Measurements from ENCODE around the gene HESX1. TPM values are rescaled to one million over a fixed set of nuclear protein-coding genes. Genes with fewer than 3 reads are reported as not detected.

Gene HESX1
- total RNA-seq, 2 experiments from 2014 or later: 0.90 to 1.3 TPM

DNA sequence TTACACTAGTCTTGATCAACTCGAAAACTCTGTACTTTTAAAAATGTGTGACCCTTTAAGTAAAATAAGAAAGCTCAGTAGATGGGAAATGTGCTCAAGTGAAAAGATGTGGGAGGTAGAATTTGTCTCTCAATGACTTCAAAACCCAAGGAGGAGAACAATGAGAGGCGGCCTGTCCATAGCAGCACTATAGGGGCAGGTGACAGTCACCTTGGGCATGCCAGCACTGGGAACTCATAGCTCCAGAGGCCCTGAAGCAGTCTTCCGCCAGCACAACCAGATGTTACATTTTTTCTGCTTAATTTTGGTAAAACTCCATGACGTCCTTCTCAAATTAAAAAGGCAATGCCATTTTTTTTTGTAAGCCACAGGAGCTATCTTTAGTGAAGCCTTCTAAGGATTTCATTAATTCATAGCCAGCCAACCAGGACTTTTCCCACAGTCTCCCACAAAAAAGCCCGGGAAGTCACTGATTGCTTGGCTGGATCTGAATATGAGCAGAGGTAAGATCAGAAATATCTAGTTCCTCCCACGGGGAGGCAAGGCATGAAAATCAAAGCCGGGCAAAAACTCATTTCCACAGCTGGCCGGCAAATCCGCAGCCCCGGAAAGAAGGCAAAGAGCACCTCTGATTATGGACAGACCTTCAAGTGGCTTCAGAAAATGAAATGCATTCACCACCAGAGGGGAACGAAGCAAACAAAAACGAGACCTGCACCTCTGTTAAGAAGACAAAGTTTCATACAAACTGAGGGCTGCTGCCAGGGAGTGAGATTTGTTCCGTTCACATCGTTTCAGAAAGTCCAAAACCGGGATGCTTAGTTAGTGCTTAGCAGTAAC lies 45.1 kb downstream of the HESX1 start:
- Mint-ChIP-seq H3K9me3 (no peaks in the 10 kb centered on the region), H3K4me1 (ENCODE audit: low read depth) (peaks cover 12% of the 10 kb centered on the region), H3K36me3 (no peaks in the 10 kb centered on the region), H3K27me3 (peaks cover 7% of the 10 kb centered on the region), H3K27ac (no peak overlapping the region), H3K4me3 (no peak overlapping the region)
- POLR2A ChIA-PET: interaction anchor here (0.5 kb wide), 1 partner anchor 339 kb away, joined by 3 read pairs; no protein-coding TSS in a partner anchor
- CTCF ChIA-PET: interaction anchor here (0.6 to 1.1 kb wide), 4 partner anchors 16 to 411 kb away, joined by 3 to 5 read pairs (median 4); no protein-coding TSS in a partner anchor
- DNase-seq: no peak
- intact Hi-C loops (cut with micrococcal nuclease): no loop called here

- POLR2A ChIA-PET: no interaction called here
- Mint-ChIP-seq H3K4me3 (no peak overlapping the region), H3K4me1 (ENCODE audit: low read depth) (no peaks in the 10 kb centered on the region), H3K36me3 (no peaks in the 10 kb centered on the region), H3K9me3 (no peaks in the 10 kb centered on the region), H3K27me3 (peaks cover 15% of the 10 kb centered on the region), H3K27ac (no peak overlapping the region)
- DNase-seq: no peak
- intact Hi-C loops (cut with micrococcal nuclease): no loop called here
- CTCF ChIA-PET: no interaction called here
Observed at GRCh38 chr3:57152151-57153143, 47.3 kb downstream of the HESX1 start.

DNA sequence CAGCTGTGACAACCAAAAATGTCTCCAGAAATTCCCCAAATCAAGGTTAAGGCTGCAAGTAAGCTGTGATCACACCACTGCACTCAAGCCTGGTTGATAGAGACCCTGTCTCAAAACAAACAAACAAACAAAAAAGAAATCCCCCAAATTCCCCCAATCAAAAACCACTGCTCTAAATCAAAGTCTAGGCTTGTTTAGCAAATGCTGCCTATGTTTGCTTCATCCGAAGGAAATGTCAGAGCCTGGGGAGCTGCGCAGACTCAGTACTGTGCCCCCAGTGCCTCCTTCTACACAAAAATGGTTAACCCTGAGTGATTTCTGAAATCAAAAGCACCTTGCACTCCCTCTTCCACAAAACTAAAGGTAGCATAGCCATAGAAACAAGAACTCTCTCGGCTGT lies 48.0 kb downstream of the HESX1 start:
- Mint-ChIP-seq H3K4me3 (no peak overlapping the region), H3K9me3 (no peaks in the 10 kb centered on the region), H3K36me3 (no peaks in the 10 kb centered on the region), H3K27me3 (peaks cover 15% of the 10 kb centered on the region), H3K4me1 (ENCODE audit: low read depth) (no peaks in the 10 kb centered on the region), H3K27ac (no peak overlapping the region)
- intact Hi-C loops (cut with micrococcal nuclease): no loop called here
- ChIA-PET POLR2A (no interaction called here), CTCF (no interaction called here)
- DNase-seq: no peak

- no peaks in the 10 kb centered on the region for H3K4me1 Mint-ChIP-seq (ENCODE audit: low read depth)
- H3K36me3 Mint-ChIP-seq: no peaks in the 10 kb centered on the region
- H3K27ac Mint-ChIP-seq: no peak overlapping the region
- intact Hi-C loops (cut with micrococcal nuclease): no loop called here
- DNase-seq: no peak
- ChIA-PET POLR2A (no interaction called here), CTCF (no interaction called here)
- H3K4me3 Mint-ChIP-seq: no peak overlapping the region
- no peaks in the 10 kb centered on the region for H3K9me3 Mint-ChIP-seq
- H3K27me3 Mint-ChIP-seq: peaks cover 15% of the 10 kb centered on the region
Observed at GRCh38 chr3:57151021-57151449, 48.7 kb downstream of the HESX1 start.

GRCh38 chr3:57150113-57150581 lies 49.6 kb downstream of the HESX1 start:
- no peaks in the 10 kb centered on the region for H3K36me3 Mint-ChIP-seq
- H3K9me3 Mint-ChIP-seq: no peaks in the 10 kb centered on the region
- intact Hi-C loops (cut with micrococcal nuclease): no loop called here
- ChIA-PET CTCF (no interaction called here), POLR2A (no interaction called here)
- no peak for DNase-seq
- no peak overlapping the region for H3K4me3 Mint-ChIP-seq
- H3K27ac Mint-ChIP-seq: no peak overlapping the region
- H3K27me3 Mint-ChIP-seq: peaks cover 15% of the 10 kb centered on the region
- no peaks in the 10 kb centered on the region for H3K4me1 Mint-ChIP-seq (ENCODE audit: low read depth)

Other genes starting within 250 kb of the HESX1 start
- not detected for gene SPATA12, start 139.3 kb downstream of the HESX1 start, total RNA-seq
- gene IL17RD, start 34.6 kb downstream of the HESX1 start, total RNA-seq: under 1 TPM; 0.02 to 0.14 TPM
- gene APPL1, start 27.8 kb upstream of the HESX1 start, total RNA-seq: 10 to 100 TPM; 34.7 to 34.9 TPM
- not detected for gene ASB14, start 92.7 kb upstream of the HESX1 start, total RNA-seq